Transverse colon (tissue), 4 donors: ENCODE data around the gene CCDC69. TPM values are rescaled to one million over a fixed set of nuclear protein-coding genes. Genes with fewer than 3 reads are reported as not detected.

Source experiments
- DNase-seq: peaks from one replicate; pipeline ENCODE4 v3.0.0-alpha.2; 2019
- H3K27ac ChIP-seq, 4 donors: fragments of 200-600 bp; sonication (generic); 2 replicates each; pipeline ENCODE4 v1.5.1; 2016 to 2018; ENCODE audit warnings: inconsistent platforms in 4 of 4
- H3K27me3 ChIP-seq: fragments of 200-600 bp; sonication (generic); 2 replicates; pipeline ENCODE4 v1.5.1; 2017; ENCODE audit warnings: inconsistent platforms
- H3K36me3 ChIP-seq, 4 donors: fragments of 200-600 bp; sonication (generic); 2 replicates each; pipeline ENCODE4 v1.5.1; 2017 to 2019; ENCODE audit warnings: inconsistent platforms in 4 of 4
- H3K4me1 ChIP-seq, 4 donors: fragments of 200-600 bp; sonication (generic); 2 replicates each; pipeline ENCODE4 v1.5.1; 2017 to 2020; ENCODE audit warnings: inconsistent platforms in 4 of 4
- H3K4me3 ChIP-seq, 4 donors: fragments of 200-600 bp; sonication (generic); 1 replicate in 1 of 4; 2 replicates in 3 of 4; pipeline versions ENCODE4 v1.5.1 to v1.6.1; 2017 to 2019; ENCODE audit warnings: inconsistent platforms in 4 of 4
- H3K9me3 ChIP-seq, 2 donors: fragments of 200-600 bp; sonication (generic); 2 replicates each; pipeline ENCODE4 v1.5.1; 2017 to 2019; ENCODE audit warnings: inconsistent platforms in 2 of 2
- EP300 ChIP-seq: sonication (generic); formaldehyde crosslinking; IDR thresholded peaks from one replicate; pipeline ENCODE4 v1.6.1; 2017; ENCODE audit warnings: antibody characterized with exemption, low read depth
- POLR2A ChIP-seq: fragments of 450-650 bp; IDR thresholded peaks from one replicate; pipeline ENCODE4 v1.6.1; 2016; ENCODE audit warnings: antibody characterized with exemption, mild to moderate bottlenecking, moderate library complexity
- POLR2AphosphoS5 ChIP-seq, 3 donors: sonication (generic); formaldehyde crosslinking; IDR thresholded peaks; one replicate each; pipeline ENCODE4 v1.6.1; 2016; ENCODE audit warnings: antibody characterized with exemption in 3 of 3
- WGBS, 2 donors: methylation state at CpG; one replicate each; pipeline ENCODE4 v1.1.5; 2018; ENCODE audit warnings: low coverage in 1 of 2; 5-methylcytosine and 5-hydroxymethylcytosine counted together
- in situ Hi-C, 4 donors: fragments of 200-750 bp; cut with MboI; loops; one replicate each; pipeline versions ENCODE4 v1.15.0 to v1.15.1; 2017; ENCODE audit warnings: low sequenced_read_pairs in 3 of 4, low pct_ligation_motif_present in 1 of 4, low pct_unique_long_range_greater_than_20kb in 1 of 4
- intact Hi-C: fragments of 100-400 bp; cut with DNase I; formaldehyde crosslinking; loops from one replicate; pipeline ENCODE4 v1.15.1; 2023; ENCODE audit warnings: low total_unique reads
- total RNA-seq, 4 donors: library from RNA; depleted of rRNA; stranded (reverse); fragments of >200 nt; gene quantifications; one replicate each; pipeline ENCODE4 v1.1.0, GENCODE V29; 2016
- TF ChIP-seq, protein P1 (sequence below), 5 experiments: fragments of 200-600 bp in 3 of 5; fragments of 450-650 bp in 2 of 5; sonication (generic) in 3 of 5; IDR thresholded peaks; 1 replicate in 2 of 5; 2 replicates in 3 of 5; pipeline ENCODE4 v1.5.1; 2016 to 2017; ENCODE audit warnings: antibody characterized with exemption in 5 of 5, inconsistent platforms in 3 of 5, mild to moderate bottlenecking in 2 of 5, moderate library complexity in 1 of 5

CCDC69 gene
- total RNA-seq, 4 donors from 2014 or later: 37.7 to 89.2 (median 62.1) TPM

DNA sequence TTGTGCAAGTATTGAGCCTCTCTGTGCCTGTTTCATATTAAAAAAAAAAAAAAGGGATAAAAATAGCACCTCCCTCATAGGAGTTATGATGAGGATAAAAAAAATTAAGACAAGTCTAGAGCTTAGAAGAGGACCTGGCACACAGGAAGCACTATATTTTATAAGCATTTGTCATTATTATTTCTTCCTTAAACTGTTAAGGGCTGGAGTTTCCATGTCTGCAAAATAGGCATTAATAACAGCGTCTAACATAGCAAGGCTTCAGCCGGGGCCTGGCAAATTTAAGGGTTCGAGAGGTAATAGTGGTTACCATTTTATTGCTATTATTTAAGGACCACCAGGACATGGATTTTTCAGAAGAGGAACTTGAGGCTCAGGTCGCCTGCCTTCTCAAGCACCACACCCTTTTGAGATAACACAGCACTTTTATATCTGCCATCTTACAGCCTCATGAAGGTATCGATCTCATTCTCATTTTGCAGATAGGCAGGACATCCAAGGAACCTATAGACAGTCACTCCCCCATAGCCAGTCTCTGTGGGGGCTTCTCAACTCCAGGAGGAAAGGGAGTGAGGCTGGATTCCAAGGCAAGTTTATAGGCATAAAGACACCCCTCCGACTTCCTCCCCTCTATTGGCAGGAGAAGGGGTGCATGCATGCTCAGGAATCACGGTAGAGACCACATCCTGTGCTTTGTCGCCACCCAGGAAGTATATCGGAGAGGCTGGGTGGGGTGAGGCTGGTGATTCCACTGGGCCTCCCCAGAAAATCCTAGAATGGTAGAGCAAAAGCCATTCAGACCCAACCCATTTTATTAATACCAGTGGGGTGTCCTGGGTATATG is 68.7 kb downstream of the CCDC69 start:
- Histone ChIP-seq H3K27ac (peak overlapping the region; percentile 86 to 90 (median 88)), H3K36me3 (no peaks in the 10 kb centered on the region), H3K9me3 (no peaks in the 10 kb centered on the region), H3K4me1 (peaks cover 37 to 74% (median 52%) of the 10 kb centered on the region in 4 donors), H3K27me3 (peaks cover 13% of the 10 kb centered on the region), H3K4me3 (peak overlapping the region; percentile 2 to 77 (median 64))
- intact Hi-C loops (no loop called here), in situ Hi-C loops (no loop called here)
- TF ChIP-seq POLR2AphosphoS5 (IDR thresholded peaks at IDR 0.05) (no peak), POLR2A (no peak), EP300 (no peak)
- TF ChIP-seq, protein P1, sequence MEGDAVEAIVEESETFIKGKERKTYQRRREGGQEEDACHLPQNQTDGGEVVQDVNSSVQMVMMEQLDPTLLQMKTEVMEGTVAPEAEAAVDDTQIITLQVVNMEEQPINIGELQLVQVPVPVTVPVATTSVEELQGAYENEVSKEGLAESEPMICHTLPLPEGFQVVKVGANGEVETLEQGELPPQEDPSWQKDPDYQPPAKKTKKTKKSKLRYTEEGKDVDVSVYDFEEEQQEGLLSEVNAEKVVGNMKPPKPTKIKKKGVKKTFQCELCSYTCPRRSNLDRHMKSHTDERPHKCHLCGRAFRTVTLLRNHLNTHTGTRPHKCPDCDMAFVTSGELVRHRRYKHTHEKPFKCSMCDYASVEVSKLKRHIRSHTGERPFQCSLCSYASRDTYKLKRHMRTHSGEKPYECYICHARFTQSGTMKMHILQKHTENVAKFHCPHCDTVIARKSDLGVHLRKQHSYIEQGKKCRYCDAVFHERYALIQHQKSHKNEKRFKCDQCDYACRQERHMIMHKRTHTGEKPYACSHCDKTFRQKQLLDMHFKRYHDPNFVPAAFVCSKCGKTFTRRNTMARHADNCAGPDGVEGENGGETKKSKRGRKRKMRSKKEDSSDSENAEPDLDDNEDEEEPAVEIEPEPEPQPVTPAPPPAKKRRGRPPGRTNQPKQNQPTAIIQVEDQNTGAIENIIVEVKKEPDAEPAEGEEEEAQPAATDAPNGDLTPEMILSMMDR (IDR thresholded peaks at IDR 0.05): no peak
- peak; percentile 55 for DNase-seq
- 36 to 40% methylated on average over 4 to 9 of the region's 9 CpGs for WGBS, 2 donors

DNA sequence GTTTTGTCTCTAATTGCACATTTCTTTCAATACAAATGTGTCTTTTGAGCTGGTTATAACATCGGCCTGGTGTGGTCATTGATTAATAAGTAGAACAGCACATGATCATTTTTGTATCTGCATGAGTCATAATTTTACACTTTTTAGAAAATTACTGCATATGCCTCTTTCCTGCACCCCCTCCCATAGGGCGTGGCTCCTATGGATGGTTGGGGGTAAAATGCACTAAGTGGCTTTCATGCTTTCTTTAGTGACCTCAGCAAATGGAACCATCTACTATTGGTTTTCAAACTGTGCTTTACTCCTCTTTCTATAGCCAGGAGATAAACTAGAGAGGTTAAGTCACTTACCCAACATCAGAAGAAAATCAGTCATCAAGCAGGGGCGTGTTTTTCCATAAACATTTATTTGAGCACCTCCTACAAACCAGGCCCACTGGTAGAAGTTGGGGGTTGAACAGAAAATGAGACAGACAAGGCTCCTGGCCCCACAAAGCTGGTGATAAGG is 70.1 kb downstream of the CCDC69 start:
- no peaks in the 10 kb centered on the region for H3K36me3 ChIP-seq
- H3K4me3 ChIP-seq: no peak overlapping the region
- 70 to 92% methylated on average over 1 to 3 of the region's 3 CpGs for WGBS, 2 donors
- in situ Hi-C loops (no loop called here), intact Hi-C loops (no loop called here)
- peaks cover 13% of the 10 kb centered on the region for H3K27me3 ChIP-seq
- peaks cover 43 to 85% (median 57%) of the 10 kb centered on the region in 4 donors for H3K4me1 ChIP-seq
- TF ChIP-seq EP300 (no peak), POLR2AphosphoS5 (IDR thresholded peaks at IDR 0.05) (no peak)
- TF ChIP-seq, protein P1 (IDR thresholded peaks at IDR 0.05): no peak
- H3K27ac ChIP-seq: peak overlapping the region; percentile 86 to 90 (median 88)
- DNase-seq: no peak
- H3K9me3 ChIP-seq: no peaks in the 10 kb centered on the region

GRCh38 chr5:151153300-151153699 is 70.6 kb downstream of the CCDC69 start:
- H3K4me3 ChIP-seq: no peak overlapping the region
- H3K36me3 ChIP-seq: no peaks in the 10 kb centered on the region
- peaks cover 42 to 80% (median 55%) of the 10 kb centered on the region in 4 donors for H3K4me1 ChIP-seq
- peaks cover 11% of the 10 kb centered on the region for H3K27me3 ChIP-seq
- in situ Hi-C loops (no loop called here), intact Hi-C loops (no loop called here)
- 70% methylated on average over 3 of the region's 3 CpGs; no CpG with 5 or more reads in 1 of the 2 donors for WGBS, 2 donors
- H3K27ac ChIP-seq: peak overlapping the region; percentile 86 to 90 (median 88)
- no peak for DNase-seq
- TF ChIP-seq POLR2AphosphoS5 (IDR thresholded peaks at IDR 0.05) (no peak), POLR2A (no peak), EP300 (no peak)
- TF ChIP-seq, protein P1 (IDR thresholded peaks at IDR 0.05): no peak
- H3K9me3 ChIP-seq: no peaks in the 10 kb centered on the region

- 37 to 47% methylated on average over 3 to 5 of the region's 5 CpGs for WGBS, 2 donors
- Histone ChIP-seq H3K9me3 (no peaks in the 10 kb centered on the region), H3K4me3 (no peak overlapping the region), H3K36me3 (no peaks in the 10 kb centered on the region), H3K27ac (peak overlapping the region; percentile 86 to 90 (median 88)), H3K27me3 (no peaks in the 10 kb centered on the region), H3K4me1 (peaks cover 36 to 71% (median 51%) of the 10 kb centered on the region in 4 donors)
- intact Hi-C loops: no loop called here
- TF ChIP-seq EP300: no peak
- no peak for TF ChIP-seq POLR2AphosphoS5 (IDR thresholded peaks at IDR 0.05)
- TF ChIP-seq POLR2A: no peak
- TF ChIP-seq, protein P1 (IDR thresholded peaks at IDR 0.05): no peak
- peak; percentile 30 for DNase-seq
- in situ Hi-C loops: no loop called here
Observed at GRCh38 chr5:151151793-151152192, 72.1 kb downstream of the CCDC69 start.
